ENCODE results near the gene TFB1M. TPM values are rescaled to one million over a fixed set of nuclear protein-coding genes. Genes with fewer than 3 reads are reported as not detected.
A peak's percentile ranks its signal among the peaks of the same experiment; 100 is the strongest.

Gene TFB1M
- total RNA-seq, 6 experiments from 2014 or later: 12.3 to 18.9 (median 16.2) TPM

- Histone ChIP-seq H3K4me3 (no peak overlapping the region), H3K27me3 (no peaks in the 10 kb centered on the region), H3K9me3 (no peaks in the 10 kb centered on the region), H3K36me3 (no peaks in the 10 kb centered on the region), H3K27ac (no peak overlapping the region), H3K4me1 (no peaks in the 10 kb centered on the region)
- intact Hi-C loops (cut with DNase I): no loop called here
- no peak for TF ChIP-seq POLR2A (IDR thresholded peaks at IDR 0.05)
- TF ChIP-seq, protein P1, sequence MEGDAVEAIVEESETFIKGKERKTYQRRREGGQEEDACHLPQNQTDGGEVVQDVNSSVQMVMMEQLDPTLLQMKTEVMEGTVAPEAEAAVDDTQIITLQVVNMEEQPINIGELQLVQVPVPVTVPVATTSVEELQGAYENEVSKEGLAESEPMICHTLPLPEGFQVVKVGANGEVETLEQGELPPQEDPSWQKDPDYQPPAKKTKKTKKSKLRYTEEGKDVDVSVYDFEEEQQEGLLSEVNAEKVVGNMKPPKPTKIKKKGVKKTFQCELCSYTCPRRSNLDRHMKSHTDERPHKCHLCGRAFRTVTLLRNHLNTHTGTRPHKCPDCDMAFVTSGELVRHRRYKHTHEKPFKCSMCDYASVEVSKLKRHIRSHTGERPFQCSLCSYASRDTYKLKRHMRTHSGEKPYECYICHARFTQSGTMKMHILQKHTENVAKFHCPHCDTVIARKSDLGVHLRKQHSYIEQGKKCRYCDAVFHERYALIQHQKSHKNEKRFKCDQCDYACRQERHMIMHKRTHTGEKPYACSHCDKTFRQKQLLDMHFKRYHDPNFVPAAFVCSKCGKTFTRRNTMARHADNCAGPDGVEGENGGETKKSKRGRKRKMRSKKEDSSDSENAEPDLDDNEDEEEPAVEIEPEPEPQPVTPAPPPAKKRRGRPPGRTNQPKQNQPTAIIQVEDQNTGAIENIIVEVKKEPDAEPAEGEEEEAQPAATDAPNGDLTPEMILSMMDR (IDR thresholded peaks at IDR 0.05): no peak
- DNase-seq: no peak
- ATAC-seq: no peak
- 98% methylated on average over 4 of the region's 10 CpGs for WGBS (ENCODE audit: insufficient coverage, low coverage, low lambda C conversion rate, missing lambda C conversion rate)
Measured at GRCh38 chr6:155275808-155276480, 38.3 kb downstream of the TFB1M start.

GRCh38 chr6:155274533-155274932, 39.8 kb downstream of the TFB1M start:
- Histone ChIP-seq H3K4me1 (no peaks in the 10 kb centered on the region), H3K9me3 (no peaks in the 10 kb centered on the region), H3K27me3 (no peaks in the 10 kb centered on the region), H3K4me3 (no peak overlapping the region), H3K27ac (no peak overlapping the region), H3K36me3 (no peaks in the 10 kb centered on the region)
- DNase-seq: no peak
- WGBS (ENCODE audit: insufficient coverage, low coverage, low lambda C conversion rate, missing lambda C conversion rate): 100% methylated on average over 1 of the region's 1 CpG
- TF ChIP-seq, protein P1 (IDR thresholded peaks at IDR 0.05): no peak
- TF ChIP-seq POLR2A (IDR thresholded peaks at IDR 0.05): no peak
- intact Hi-C loops (cut with DNase I): no loop called here
- ATAC-seq: no peak

DNA sequence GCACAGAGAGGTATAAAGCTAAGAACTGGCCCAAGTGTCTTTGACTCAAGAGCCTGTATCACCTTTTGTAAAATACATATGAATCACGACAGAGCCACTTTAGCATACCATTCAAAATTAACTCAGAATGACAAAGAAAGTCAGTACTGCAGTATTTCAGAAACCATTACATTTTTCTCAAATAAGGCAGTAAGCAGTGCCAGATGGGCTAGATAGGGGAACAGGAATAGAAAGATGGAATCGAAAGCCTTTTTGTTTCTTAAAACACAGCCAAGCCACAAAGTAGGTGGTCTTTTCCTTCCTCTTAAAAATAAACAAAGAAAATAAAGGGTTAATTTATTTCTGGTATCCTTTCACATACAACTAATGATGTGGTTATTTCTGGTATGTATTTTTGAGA, 40.2 kb downstream of the TFB1M start:
- Histone ChIP-seq H3K27ac (no peak overlapping the region), H3K27me3 (no peaks in the 10 kb centered on the region), H3K36me3 (no peaks in the 10 kb centered on the region), H3K9me3 (no peaks in the 10 kb centered on the region), H3K4me1 (no peaks in the 10 kb centered on the region), H3K4me3 (no peak overlapping the region)
- DNase-seq (no peak), ATAC-seq (no peak)
- TF ChIP-seq POLR2A (IDR thresholded peaks at IDR 0.05): no peak
- TF ChIP-seq, protein P1 (IDR thresholded peaks at IDR 0.05): no peak
- intact Hi-C loops (cut with DNase I): no loop called here
- 42% methylated on average over 2 of the region's 2 CpGs for WGBS (ENCODE audit: insufficient coverage, low coverage, low lambda C conversion rate, missing lambda C conversion rate)

DNA sequence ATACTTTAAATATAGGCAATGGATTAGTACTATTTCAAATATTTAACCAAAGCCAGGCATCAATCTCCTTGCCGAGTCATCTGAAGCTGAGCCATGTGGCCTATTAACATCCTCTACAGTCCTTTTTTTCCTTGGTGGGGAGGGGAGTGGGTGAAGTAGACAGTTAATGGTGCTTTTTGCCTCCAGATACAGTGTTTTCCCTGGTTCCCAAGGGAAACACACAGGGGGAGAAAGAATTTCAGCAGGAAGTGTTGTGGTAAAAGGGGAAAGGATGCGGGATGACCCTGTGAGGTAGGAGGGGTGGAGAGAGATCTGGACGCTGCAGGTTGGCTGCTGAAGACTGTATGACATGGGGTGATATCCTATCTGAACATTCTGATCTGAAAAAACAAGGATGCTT, 40.9 kb downstream of the TFB1M start:
- Histone ChIP-seq H3K27me3 (no peaks in the 10 kb centered on the region), H3K36me3 (no peaks in the 10 kb centered on the region), H3K9me3 (no peaks in the 10 kb centered on the region), H3K4me1 (no peaks in the 10 kb centered on the region), H3K27ac (no peak overlapping the region), H3K4me3 (no peak overlapping the region)
- TF ChIP-seq POLR2A (IDR thresholded peaks at IDR 0.05): no peak
- TF ChIP-seq, protein P1 (IDR thresholded peaks at IDR 0.05): no peak
- DNase-seq (no peak), ATAC-seq (peak in 1 of 4 donors; percentile 57)
- 52% methylated on average over 3 of the region's 3 CpGs for WGBS (ENCODE audit: insufficient coverage, low coverage, low lambda C conversion rate, missing lambda C conversion rate)
- intact Hi-C loops (cut with DNase I): no loop called here

Measured in right lobe of liver (tissue), 6 donors.